ENCODE measurements around the gene MATN3. TPM values are rescaled to one million over a fixed set of nuclear protein-coding genes. Genes with fewer than 3 reads are reported as not detected.

Gene MATN3
- not detected for total RNA-seq

- H3K27me3 ChIP-seq (ENCODE audit: insufficient read depth, low read length), result peaks cover 46% of the 10 kb centered on the region
- peak within 1 kb of the TSS; percentile 16 for H3K4me3 ChIP-seq (ENCODE audit: low read length)
- no peaks in the 10 kb centered on the region for H3K9me3 ChIP-seq (ENCODE audit: low read depth, low read length)
- H3K4me1 ChIP-seq (ENCODE audit: insufficient read depth, low read length), result peaks cover 13% of the 10 kb centered on the region
Observed at GRCh38 chr2:20012282-20013125, at the start of gene MATN3. Gene MATN3 (minus strand): TSS chr2:20012668. CDS start chr2:20012631, 37 bp downstream.

GRCh38 chr2:20061940-20062339 lies 49.5 kb upstream of the MATN3 start:
- no peaks in the 10 kb centered on the region for H3K4me1 ChIP-seq (ENCODE audit: insufficient read depth, low read length)
- H3K27me3 ChIP-seq (ENCODE audit: insufficient read depth, low read length), result peaks cover 24% of the 10 kb centered on the region
- no peak overlapping the region for H3K4me3 ChIP-seq (ENCODE audit: low read length)
- H3K9me3 ChIP-seq (ENCODE audit: low read depth, low read length), result no peaks in the 10 kb centered on the region

DNA sequence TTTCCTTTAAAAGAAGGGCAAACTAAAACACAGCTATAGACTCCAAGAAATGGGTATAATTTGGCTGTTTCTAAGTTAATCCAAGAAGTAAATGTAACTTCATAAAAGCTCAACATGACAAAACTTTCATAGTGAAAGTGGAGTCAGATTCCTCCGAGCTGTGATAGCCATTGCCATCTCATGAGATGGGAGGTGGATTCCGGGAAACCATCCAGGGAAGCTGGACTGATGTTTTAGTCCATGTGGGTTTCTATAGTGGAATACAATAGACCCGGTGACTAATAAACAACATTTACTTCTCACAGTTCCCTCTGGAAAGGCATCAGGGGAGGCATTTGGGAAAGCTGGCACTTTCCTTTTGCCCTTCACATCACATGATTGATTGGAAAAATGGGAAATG lies 49.0 kb upstream of the MATN3 start:
- Histone ChIP-seq H3K27me3 (ENCODE audit: insufficient read depth, low read length) (peaks cover 29% of the 10 kb centered on the region), H3K4me1 (ENCODE audit: insufficient read depth, low read length) (no peaks in the 10 kb centered on the region), H3K4me3 (ENCODE audit: low read length) (no peak overlapping the region), H3K9me3 (ENCODE audit: low read depth, low read length) (no peaks in the 10 kb centered on the region)

DNA sequence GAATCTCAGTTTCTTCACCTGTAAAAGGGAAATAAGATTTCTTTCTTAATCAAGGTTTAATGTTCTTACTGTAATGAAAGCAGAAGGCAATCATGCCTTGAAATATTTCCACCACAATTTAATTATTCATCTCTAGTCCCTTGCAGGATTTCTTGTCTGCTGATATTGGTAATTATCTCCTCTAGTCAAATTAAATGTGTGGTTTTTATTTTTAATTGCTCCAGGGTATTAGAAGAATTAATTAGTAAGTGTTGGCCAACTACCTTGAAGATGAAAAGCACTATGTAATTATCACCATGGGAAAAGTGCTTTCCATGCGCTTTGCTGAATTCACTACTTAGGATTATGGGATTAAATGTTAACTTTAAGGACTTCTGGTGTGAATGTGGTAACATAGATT lies 47.6 kb upstream of the MATN3 start:
- no peak overlapping the region for H3K4me3 ChIP-seq (ENCODE audit: low read length)
- H3K4me1 ChIP-seq (ENCODE audit: insufficient read depth, low read length), result no peaks in the 10 kb centered on the region
- peaks cover 41% of the 10 kb centered on the region for H3K27me3 ChIP-seq (ENCODE audit: insufficient read depth, low read length)
- no peaks in the 10 kb centered on the region for H3K9me3 ChIP-seq (ENCODE audit: low read depth, low read length)

DNA sequence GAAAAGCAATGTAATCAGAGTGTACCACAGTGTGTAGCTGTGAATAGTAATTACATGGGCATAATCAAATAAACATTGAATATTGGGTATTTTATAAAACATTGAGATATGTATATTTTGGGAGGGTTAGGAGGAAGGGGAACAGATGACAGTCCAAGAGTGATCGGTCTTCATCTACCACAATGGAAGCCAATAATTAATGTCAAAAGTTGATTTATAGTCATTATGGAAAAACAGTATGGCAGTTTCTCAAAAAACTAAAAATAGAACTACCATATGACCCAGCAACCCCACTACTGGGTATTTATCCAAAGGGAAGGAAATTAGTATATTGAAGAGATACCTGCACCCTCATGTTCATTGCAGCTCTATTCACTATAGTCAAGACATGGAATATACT lies 44.8 kb upstream of the MATN3 start:
- peaks cover 9% of the 10 kb centered on the region for H3K4me1 ChIP-seq (ENCODE audit: insufficient read depth, low read length)
- H3K4me3 ChIP-seq (ENCODE audit: low read length), result no peak overlapping the region
- peaks cover 54% of the 10 kb centered on the region for H3K27me3 ChIP-seq (ENCODE audit: insufficient read depth, low read length)
- no peaks in the 10 kb centered on the region for H3K9me3 ChIP-seq (ENCODE audit: low read depth, low read length)

DNA sequence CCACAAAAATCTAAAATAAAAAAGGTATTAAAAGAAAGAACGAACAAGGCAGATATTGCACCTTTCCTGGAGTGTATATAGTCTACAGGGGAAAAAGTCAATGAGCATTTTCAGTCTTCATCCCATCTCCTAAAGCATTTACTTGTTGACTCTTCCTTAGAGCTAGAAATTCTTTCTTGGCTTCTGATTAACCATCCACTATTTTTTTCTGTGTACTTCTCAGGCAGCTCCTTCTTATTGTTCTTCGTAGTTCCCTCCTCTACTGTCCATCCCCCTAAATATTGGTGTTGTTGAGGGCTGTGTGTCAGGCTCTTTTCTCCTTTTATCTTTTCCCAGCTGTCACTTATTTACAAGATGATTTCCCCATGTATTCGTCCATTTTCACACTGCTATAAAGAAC lies 42.5 kb upstream of the MATN3 start:
- Histone ChIP-seq H3K4me3 (ENCODE audit: low read length) (no peak overlapping the region), H3K9me3 (ENCODE audit: low read depth, low read length) (no peaks in the 10 kb centered on the region), H3K27me3 (ENCODE audit: insufficient read depth, low read length) (peaks cover 51% of the 10 kb centered on the region), H3K4me1 (ENCODE audit: insufficient read depth, low read length) (peaks cover 13% of the 10 kb centered on the region)

GRCh38 chr2:20054119-20054518 lies 41.7 kb upstream of the MATN3 start:
- no peaks in the 10 kb centered on the region for H3K9me3 ChIP-seq (ENCODE audit: low read depth, low read length)
- peaks cover 21% of the 10 kb centered on the region for H3K4me1 ChIP-seq (ENCODE audit: insufficient read depth, low read length)
- peaks cover 44% of the 10 kb centered on the region for H3K27me3 ChIP-seq (ENCODE audit: insufficient read depth, low read length)
- no peak overlapping the region for H3K4me3 ChIP-seq (ENCODE audit: low read length)

DNA sequence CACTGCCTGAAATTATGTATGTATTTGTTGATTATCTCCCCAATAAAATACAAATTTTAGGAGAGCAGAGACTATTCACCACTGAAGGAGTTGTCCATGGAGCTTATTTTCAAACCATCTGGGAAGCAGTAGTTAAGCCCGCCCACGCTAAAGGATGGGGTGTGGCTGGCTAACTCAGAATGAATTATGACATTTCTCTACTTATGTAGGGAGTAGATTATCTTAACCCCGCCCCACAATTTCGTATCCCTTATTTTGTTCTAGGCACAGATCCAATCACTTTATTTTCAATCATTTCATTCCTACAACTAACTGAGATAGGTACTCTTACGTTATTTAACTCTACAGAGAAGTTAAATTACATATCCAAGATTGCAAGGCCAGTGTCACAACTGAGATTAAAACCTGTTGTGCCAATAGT lies 40.4 kb upstream of the MATN3 start:
- peaks cover 32% of the 10 kb centered on the region for H3K4me1 ChIP-seq (ENCODE audit: insufficient read depth, low read length)
- H3K9me3 ChIP-seq (ENCODE audit: low read depth, low read length), result no peaks in the 10 kb centered on the region
- H3K4me3 ChIP-seq (ENCODE audit: low read length), result no peak overlapping the region
- peaks cover 36% of the 10 kb centered on the region for H3K27me3 ChIP-seq (ENCODE audit: insufficient read depth, low read length)

DNA sequence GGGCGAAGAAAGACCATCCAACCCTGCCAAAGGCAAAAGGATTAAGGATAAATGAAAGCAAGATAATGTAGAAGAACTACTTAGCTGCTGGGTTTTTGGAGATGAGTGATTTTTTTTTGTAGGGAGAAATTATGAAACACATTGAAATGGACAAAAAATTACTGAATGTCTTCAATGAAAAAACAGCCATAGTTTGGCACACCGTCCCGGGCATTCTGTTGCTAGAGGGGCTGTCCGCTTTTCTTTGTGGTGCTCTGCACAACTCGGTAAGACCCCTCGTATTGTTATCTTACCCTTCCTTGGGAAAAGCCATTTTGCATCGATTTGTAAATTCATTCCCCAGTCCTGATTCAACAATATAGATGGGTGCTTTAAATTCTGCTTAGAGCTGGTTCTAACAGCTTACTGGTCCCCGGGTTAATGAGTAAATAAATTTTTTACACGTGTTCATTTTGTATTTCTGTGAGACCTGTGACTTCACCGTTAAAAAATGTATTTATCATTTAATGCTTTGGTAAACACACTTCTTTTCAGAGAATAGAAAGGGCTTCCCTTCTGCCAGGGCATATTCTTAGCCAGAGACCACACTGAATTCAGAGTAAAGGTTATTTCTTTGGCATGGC lies 39.9 kb upstream of the MATN3 start:
- Histone ChIP-seq H3K27me3 (ENCODE audit: insufficient read depth, low read length) (peaks cover 34% of the 10 kb centered on the region), H3K4me1 (ENCODE audit: insufficient read depth, low read length) (peaks cover 36% of the 10 kb centered on the region), H3K4me3 (ENCODE audit: low read length) (peak overlapping the region; percentile 99)

GRCh38 chr2:20051532-20052228 lies 39.2 kb upstream of the MATN3 start, which contains the start of gene LAPTM4A:
Gene LAPTM4A (minus strand): TSS chr2:20051628. CDS start chr2:20051520, 108 bp downstream.
- Histone ChIP-seq H3K4me1 (ENCODE audit: insufficient read depth, low read length) (peaks cover 36% of the 10 kb centered on the region), H3K9me3 (ENCODE audit: low read depth, low read length) (no peaks in the 10 kb centered on the region), H3K27me3 (ENCODE audit: insufficient read depth, low read length) (peaks cover 28% of the 10 kb centered on the region), H3K4me3 (ENCODE audit: low read length) (peak within 1 kb of the TSS; percentile 99)

More for the DNA sequence above, 39.9 kb upstream of the MATN3 start:
- H3K9me3 ChIP-seq (ENCODE audit: low read depth, low read length), result no peaks in the 10 kb centered on the region

- peak overlapping the region; percentile 99 for H3K4me3 ChIP-seq (ENCODE audit: low read length)
- H3K4me1 ChIP-seq (ENCODE audit: insufficient read depth, low read length), result peaks cover 36% of the 10 kb centered on the region
- H3K9me3 ChIP-seq (ENCODE audit: low read depth, low read length), result no peaks in the 10 kb centered on the region
- peaks cover 21% of the 10 kb centered on the region for H3K27me3 ChIP-seq (ENCODE audit: insufficient read depth, low read length)
Observed at GRCh38 chr2:20050646-20051531, 38.4 kb upstream of the MATN3 start.

DNA sequence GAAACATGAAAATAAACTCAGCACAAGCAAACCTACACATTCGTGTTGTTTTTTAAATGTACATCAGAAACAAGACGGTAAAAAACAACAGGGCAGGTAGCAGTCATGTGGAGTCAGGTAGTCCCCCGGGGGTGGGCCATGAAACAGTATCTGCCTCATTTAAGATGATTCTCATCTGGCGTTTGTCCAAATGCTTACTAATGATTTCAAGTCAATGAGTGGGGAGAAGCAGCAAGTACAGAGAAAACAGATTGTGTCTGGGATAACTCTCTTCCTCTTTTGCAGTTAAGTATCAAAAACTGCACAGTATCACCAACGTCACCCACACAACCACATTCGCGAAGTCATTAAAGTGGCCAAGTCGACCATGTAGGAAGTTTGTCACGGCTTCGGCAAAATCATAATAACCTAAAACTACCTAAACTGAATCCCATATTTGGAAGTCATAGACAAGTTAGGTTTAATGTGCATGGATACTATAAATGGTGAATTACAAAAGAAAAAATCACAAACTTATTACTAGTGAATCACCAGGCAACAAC lies 37.7 kb upstream of the MATN3 start:
- Histone ChIP-seq H3K4me1 (ENCODE audit: insufficient read depth, low read length) (peaks cover 36% of the 10 kb centered on the region), H3K27me3 (ENCODE audit: insufficient read depth, low read length) (peaks cover 14% of the 10 kb centered on the region), H3K4me3 (ENCODE audit: low read length) (peak overlapping the region; percentile 99), H3K9me3 (ENCODE audit: low read depth, low read length) (no peaks in the 10 kb centered on the region)

DNA sequence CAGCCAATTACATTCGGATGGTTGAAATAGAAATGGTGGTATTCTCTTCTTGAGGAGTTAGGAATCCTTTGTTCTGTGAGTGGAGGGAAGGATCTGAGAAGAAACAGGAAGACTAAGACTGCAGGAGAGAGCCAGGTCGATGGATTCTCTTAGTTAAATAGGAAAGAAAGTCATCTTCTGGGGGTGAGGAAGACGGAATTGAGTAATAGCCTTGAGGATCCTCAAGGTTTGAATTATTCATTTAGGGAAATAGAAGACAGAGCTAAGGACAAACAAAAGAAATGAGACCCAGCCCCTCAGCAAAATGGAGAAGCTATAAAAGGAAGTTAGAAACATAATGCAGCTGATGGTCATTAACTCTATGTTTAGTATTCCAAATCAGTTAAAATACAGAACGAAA lies 37.2 kb upstream of the MATN3 start:
- Histone ChIP-seq H3K4me3 (ENCODE audit: low read length) (peak overlapping the region; percentile 99), H3K9me3 (ENCODE audit: low read depth, low read length) (no peaks in the 10 kb centered on the region), H3K27me3 (ENCODE audit: insufficient read depth, low read length) (peaks cover 8% of the 10 kb centered on the region), H3K4me1 (ENCODE audit: insufficient read depth, low read length) (peaks cover 36% of the 10 kb centered on the region)

Data from mononuclear cell (primary cell).